ENCODE measurements around the gene SYT4.

SYT4 gene

GRCh38 chr18:43265465-43265864, 11.8 kb downstream of the SYT4 start:
- H3K27ac Mint-ChIP-seq = no peak overlapping the region
- no peaks in the 10 kb centered on the region for H3K27me3 Mint-ChIP-seq
- H3K4me3 Mint-ChIP-seq = no peak overlapping the region
- no peaks in the 10 kb centered on the region for H3K4me1 Mint-ChIP-seq (ENCODE audit: low read depth)
- peaks cover 17% of the 10 kb centered on the region for H3K9me3 Mint-ChIP-seq
- no peaks in the 10 kb centered on the region for H3K36me3 Mint-ChIP-seq (ENCODE audit: low read depth)

DNA sequence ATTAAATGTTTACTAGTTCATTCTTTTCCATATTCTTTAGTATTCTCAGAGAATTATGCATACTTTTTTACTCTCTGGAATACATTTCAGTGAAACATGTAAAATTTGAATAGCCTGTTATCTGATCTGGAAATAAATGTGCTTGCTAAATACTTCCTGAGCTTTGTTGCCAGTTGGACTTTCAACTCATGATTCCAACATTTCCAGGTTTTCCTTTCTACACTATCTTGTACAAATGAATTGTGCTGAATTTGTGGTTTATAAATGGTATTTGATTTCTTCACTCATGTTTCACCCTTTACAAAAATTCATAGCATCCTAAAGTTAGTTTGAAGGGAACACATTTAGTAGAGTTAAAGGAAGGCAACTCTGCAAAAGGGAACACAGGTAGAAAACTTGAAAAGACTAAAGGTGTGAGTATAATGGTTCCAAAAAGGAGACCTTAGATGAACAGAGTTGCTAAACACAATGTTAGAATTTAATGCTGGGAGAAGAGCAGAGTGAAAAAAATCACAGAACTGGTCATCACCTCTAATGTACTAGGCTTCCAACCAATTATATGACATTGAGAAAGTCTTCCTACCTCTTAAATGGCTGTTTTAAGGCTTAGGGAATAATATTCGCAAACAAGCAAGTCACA, 28.6 kb downstream of the SYT4 start:
- Mint-ChIP-seq H3K9me3 (no peaks in the 10 kb centered on the region), H3K27ac (no peak overlapping the region), H3K36me3 (ENCODE audit: low read depth) (no peaks in the 10 kb centered on the region), H3K4me3 (no peak overlapping the region), H3K27me3 (no peaks in the 10 kb centered on the region), H3K4me1 (ENCODE audit: low read depth) (no peaks in the 10 kb centered on the region)

DNA sequence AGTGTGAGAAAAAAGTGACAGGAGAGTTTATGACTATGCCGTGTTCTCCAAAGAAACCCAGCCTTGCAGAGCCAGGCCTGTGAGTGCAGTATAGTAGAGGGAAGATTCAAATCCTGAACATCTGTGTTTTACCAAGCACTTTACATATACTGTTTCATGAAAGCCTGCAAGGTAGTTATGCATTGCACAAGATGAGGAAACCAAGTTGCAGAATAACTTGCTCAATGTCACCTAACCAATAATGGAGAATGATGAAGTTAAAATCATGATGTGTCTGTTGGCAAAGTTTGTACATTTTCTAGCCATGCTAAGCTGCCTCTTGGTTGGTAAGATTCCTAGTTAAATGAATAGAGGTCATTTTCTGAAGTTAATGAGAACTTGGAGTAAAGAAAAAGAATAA, 29.3 kb downstream of the SYT4 start:
- Mint-ChIP-seq H3K9me3 (no peaks in the 10 kb centered on the region), H3K27ac (no peak overlapping the region), H3K27me3 (no peaks in the 10 kb centered on the region), H3K36me3 (ENCODE audit: low read depth) (no peaks in the 10 kb centered on the region), H3K4me1 (ENCODE audit: low read depth) (no peaks in the 10 kb centered on the region), H3K4me3 (no peak overlapping the region)

DNA sequence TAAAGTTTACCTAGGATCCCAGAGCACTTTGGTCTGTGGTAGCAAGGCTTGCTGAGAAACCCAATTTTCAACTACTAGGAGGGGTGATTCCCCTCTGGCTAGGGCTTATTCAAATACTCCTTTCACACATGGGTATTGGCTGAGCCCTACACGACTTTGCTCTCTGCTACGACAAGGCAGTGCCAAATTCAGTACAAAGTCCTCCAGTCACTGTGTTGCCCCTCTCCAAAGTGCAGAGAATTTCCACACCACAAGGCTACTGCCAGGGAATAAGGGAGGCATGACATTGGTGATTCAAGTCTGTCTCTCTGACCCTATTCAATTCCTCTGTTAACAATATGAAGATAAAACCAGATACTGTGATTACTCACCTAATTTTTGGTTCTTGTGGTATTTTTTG, 38.9 kb downstream of the SYT4 start:
- H3K27ac Mint-ChIP-seq = no peak overlapping the region
- H3K9me3 Mint-ChIP-seq = peaks cover 5% of the 10 kb centered on the region
- H3K27me3 Mint-ChIP-seq = no peaks in the 10 kb centered on the region
- H3K4me3 Mint-ChIP-seq = no peak overlapping the region
- H3K4me1 Mint-ChIP-seq (ENCODE audit: low read depth) = no peaks in the 10 kb centered on the region
- no peaks in the 10 kb centered on the region for H3K36me3 Mint-ChIP-seq (ENCODE audit: low read depth)

DNA sequence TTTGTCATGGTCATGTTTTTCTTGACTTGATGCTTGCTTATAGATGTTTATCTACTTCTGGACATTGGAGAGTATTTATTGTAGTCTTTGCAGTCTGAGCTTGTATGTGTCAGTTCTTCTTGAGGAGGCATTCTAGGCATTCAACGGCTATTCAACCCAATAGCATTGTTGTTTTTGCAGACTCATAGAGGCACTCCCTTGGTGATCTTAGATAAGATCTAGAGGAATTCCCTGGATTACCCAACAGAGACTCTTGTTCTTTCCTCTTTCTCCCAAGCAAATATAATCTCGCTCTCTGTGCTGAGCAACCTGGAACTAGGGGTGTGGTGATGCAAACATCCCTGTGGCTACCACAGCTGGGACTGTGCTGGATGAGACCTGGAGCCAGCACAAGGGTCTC, 40.4 kb downstream of the SYT4 start:
- Mint-ChIP-seq H3K9me3 (peaks cover 5% of the 10 kb centered on the region), H3K27ac (no peak overlapping the region), H3K4me3 (no peak overlapping the region), H3K36me3 (ENCODE audit: low read depth) (no peaks in the 10 kb centered on the region), H3K4me1 (ENCODE audit: low read depth) (no peaks in the 10 kb centered on the region), H3K27me3 (no peaks in the 10 kb centered on the region)

- H3K4me1 Mint-ChIP-seq (ENCODE audit: low read depth) = no peaks in the 10 kb centered on the region
- no peak overlapping the region for H3K27ac Mint-ChIP-seq
- H3K36me3 Mint-ChIP-seq (ENCODE audit: low read depth) = no peaks in the 10 kb centered on the region
- H3K27me3 Mint-ChIP-seq = no peaks in the 10 kb centered on the region
- H3K4me3 Mint-ChIP-seq = no peak overlapping the region
- peaks cover 5% of the 10 kb centered on the region for H3K9me3 Mint-ChIP-seq
Measured at GRCh38 chr18:43234889-43235288, 42.4 kb downstream of the SYT4 start.

- no peaks in the 10 kb centered on the region for H3K27me3 Mint-ChIP-seq
- H3K36me3 Mint-ChIP-seq (ENCODE audit: low read depth) = no peaks in the 10 kb centered on the region
- H3K4me3 Mint-ChIP-seq = no peak overlapping the region
- H3K4me1 Mint-ChIP-seq (ENCODE audit: low read depth) = no peaks in the 10 kb centered on the region
- peaks cover 5% of the 10 kb centered on the region for H3K9me3 Mint-ChIP-seq
- H3K27ac Mint-ChIP-seq = no peak overlapping the region
Measured at GRCh38 chr18:43222501-43222900, 54.8 kb downstream of the SYT4 start.

- Mint-ChIP-seq H3K4me3 (no peak overlapping the region), H3K27ac (no peak overlapping the region), H3K9me3 (peaks cover under 1% of the 10 kb centered on the region), H3K27me3 (no peaks in the 10 kb centered on the region), H3K36me3 (ENCODE audit: low read depth) (no peaks in the 10 kb centered on the region), H3K4me1 (ENCODE audit: low read depth) (no peaks in the 10 kb centered on the region)
Measured at GRCh38 chr18:43220691-43221090, 56.6 kb downstream of the SYT4 start.
